BLaER1 (cell line): ENCODE results near the gene FAM118A.

Source experiments
- H3K27ac ChIP-seq: shearing (Covaris generic); formaldehyde crosslinking; 2 replicates; pipeline ENCODE4 v1.8.1; 2022
- H3K27me3 ChIP-seq: shearing (Covaris generic); formaldehyde crosslinking; 2 replicates; pipeline ENCODE4 v1.8.1; 2022
- H3K36me3 ChIP-seq: shearing (Covaris generic); formaldehyde crosslinking; 2 replicates; pipeline ENCODE4 v1.8.1; 2022
- H3K4me1 ChIP-seq: shearing (Covaris generic); formaldehyde crosslinking; 2 replicates; pipeline ENCODE4 v1.8.1; 2022
- H3K4me2 ChIP-seq: shearing (Covaris generic); formaldehyde crosslinking; 2 replicates; pipeline ENCODE4 v1.8.1; 2022
- H3K4me3 ChIP-seq: shearing (Covaris generic); formaldehyde crosslinking; 2 replicates; pipeline ENCODE4 v1.8.1; 2022
- H3K9ac ChIP-seq: shearing (Covaris generic); formaldehyde crosslinking; 2 replicates; pipeline ENCODE4 v1.8.1; 2022
- H3K9me3 ChIP-seq: shearing (Covaris generic); formaldehyde crosslinking; 2 replicates; pipeline ENCODE4 v1.8.1; 2022
- H4K20me1 ChIP-seq: shearing (Covaris generic); formaldehyde crosslinking; 2 replicates; pipeline ENCODE4 v1.8.1; 2022
- Cebpa-rat ChIP-seq: shearing (Covaris generic); IDR thresholded peaks from 2 replicates; pipeline ENCODE4 v1.8.1; 2022

Gene FAM118A

GRCh38 chr22:45295492-45295891, 14.2 kb upstream of the FAM118A start:
- no peaks in the 10 kb centered on the region for H3K36me3 ChIP-seq
- no peaks in the 10 kb centered on the region for H3K9me3 ChIP-seq
- H3K27me3 ChIP-seq: no peaks in the 10 kb centered on the region
- no peaks in the 10 kb centered on the region for H4K20me1 ChIP-seq
- peak overlapping the region; percentile 52 for H3K4me2 ChIP-seq
- H3K9ac ChIP-seq: no peak overlapping the region
- H3K4me1 ChIP-seq: peaks cover 63% of the 10 kb centered on the region
- 0 out of 2 replicates have a peak overlapping the region, but pooled peaks have one; percentile 11 for H3K27ac ChIP-seq
- H3K4me3 ChIP-seq: no peak overlapping the region
- no peak for TF ChIP-seq Cebpa-rat

GRCh38 chr22:45296628-45297297, 13.0 kb upstream of the FAM118A start:
- H3K27me3 ChIP-seq: no peaks in the 10 kb centered on the region
- peaks cover 54% of the 10 kb centered on the region for H3K4me1 ChIP-seq
- H3K9ac ChIP-seq: no peak overlapping the region
- peak; percentile 46; the same call in 1 of the 2 replicates for TF ChIP-seq Cebpa-rat
- no peaks in the 10 kb centered on the region for H3K36me3 ChIP-seq
- H3K9me3 ChIP-seq: no peaks in the 10 kb centered on the region
- peak overlapping the region; percentile 11; the same call in 1 of the 2 replicates for H3K27ac ChIP-seq
- H4K20me1 ChIP-seq: no peaks in the 10 kb centered on the region
- peak overlapping the region; percentile 52 for H3K4me2 ChIP-seq
- H3K4me3 ChIP-seq: no peak overlapping the region

GRCh38 chr22:45298934-45299505, 10.7 kb upstream of the FAM118A start:
- no peak overlapping the region for H3K27ac ChIP-seq

GRCh38 chr22:45302751-45303150, 7.0 kb upstream of the FAM118A start:
- Histone ChIP-seq H3K36me3 (no peaks in the 10 kb centered on the region), H3K9ac (no peak overlapping the region), H3K27me3 (no peaks in the 10 kb centered on the region), H3K27ac (no peak overlapping the region), H3K4me2 (no peak overlapping the region), H4K20me1 (no peaks in the 10 kb centered on the region), H3K4me1 (peaks cover 15% of the 10 kb centered on the region), H3K4me3 (no peak overlapping the region), H3K9me3 (no peaks in the 10 kb centered on the region)
- no peak for TF ChIP-seq Cebpa-rat

More at GRCh38 chr22:45298934-45299505, 10.7 kb upstream of the FAM118A start:
- TF ChIP-seq Cebpa-rat: no peak
- Histone ChIP-seq H3K4me3 (no peak overlapping the region), H3K27me3 (no peaks in the 10 kb centered on the region), H3K9me3 (no peaks in the 10 kb centered on the region), H3K9ac (no peak overlapping the region), H3K4me1 (peaks cover 32% of the 10 kb centered on the region), H4K20me1 (no peaks in the 10 kb centered on the region), H3K4me2 (no peak overlapping the region), H3K36me3 (no peaks in the 10 kb centered on the region)

- Histone ChIP-seq H3K27me3 (no peaks in the 10 kb centered on the region), H3K4me3 (no peak overlapping the region), H3K4me2 (no peak overlapping the region), H3K9me3 (no peaks in the 10 kb centered on the region), H3K36me3 (no peaks in the 10 kb centered on the region), H3K9ac (no peak overlapping the region), H4K20me1 (no peaks in the 10 kb centered on the region), H3K27ac (no peak overlapping the region), H3K4me1 (peaks cover 15% of the 10 kb centered on the region)
- no peak for TF ChIP-seq Cebpa-rat
Observed at GRCh38 chr22:45303181-45303580, 6.6 kb upstream of the FAM118A start.

- no peak for TF ChIP-seq Cebpa-rat
- H4K20me1 ChIP-seq: no peaks in the 10 kb centered on the region
Observed at GRCh38 chr22:45304971-45305370, 4.8 kb upstream of the FAM118A start.

GRCh38 chr22:45305456-45306075, 4.2 kb upstream of the FAM118A start:
- TF ChIP-seq Cebpa-rat: no peak
- Histone ChIP-seq H3K4me3 (no peak overlapping the region), H3K9me3 (no peaks in the 10 kb centered on the region), H3K4me1 (peaks cover 21% of the 10 kb centered on the region), H3K36me3 (no peaks in the 10 kb centered on the region), H4K20me1 (peaks cover 4% of the 10 kb centered on the region), H3K9ac (no peak overlapping the region), H3K4me2 (no peak overlapping the region), H3K27me3 (no peaks in the 10 kb centered on the region), H3K27ac (no peak overlapping the region)

More at GRCh38 chr22:45304971-45305370, 4.8 kb upstream of the FAM118A start:
- Histone ChIP-seq H3K36me3 (no peaks in the 10 kb centered on the region), H3K9me3 (no peaks in the 10 kb centered on the region), H3K27ac (no peak overlapping the region), H3K4me2 (no peak overlapping the region), H3K27me3 (no peaks in the 10 kb centered on the region), H3K4me3 (no peak overlapping the region), H3K4me1 (peaks cover 21% of the 10 kb centered on the region), H3K9ac (no peak overlapping the region)

- Histone ChIP-seq H3K4me3 (no peak overlapping the region), H3K27ac (no peak overlapping the region), H3K27me3 (no peaks in the 10 kb centered on the region), H3K4me1 (peaks cover 27% of the 10 kb centered on the region), H3K4me2 (no peak overlapping the region), H3K9ac (no peak overlapping the region), H3K9me3 (no peaks in the 10 kb centered on the region), H4K20me1 (peaks cover 10% of the 10 kb centered on the region), H3K36me3 (no peaks in the 10 kb centered on the region)
- no peak for TF ChIP-seq Cebpa-rat
Observed at GRCh38 chr22:45306139-45306538, 3.6 kb upstream of the FAM118A start.

GRCh38 chr22:45308391-45308956, 1.3 kb upstream of the FAM118A start:
- peaks cover 44% of the 10 kb centered on the region for H3K4me1 ChIP-seq
- peak overlapping the region; percentile 74; the same call in 1 of the 2 replicates for H3K27ac ChIP-seq
- H3K27me3 ChIP-seq: no peaks in the 10 kb centered on the region
- peak overlapping the region; percentile 78 for H3K4me2 ChIP-seq
- peak overlapping the region; percentile 74; the same call in 1 of the 2 replicates for H3K9ac ChIP-seq
- no peak for TF ChIP-seq Cebpa-rat
- H3K36me3 ChIP-seq: peaks cover 11% of the 10 kb centered on the region
- peaks cover 33% of the 10 kb centered on the region for H4K20me1 ChIP-seq
- no peaks in the 10 kb centered on the region for H3K9me3 ChIP-seq
- H3K4me3 ChIP-seq: no peak overlapping the region
